GM12864 (cell line): Measurements from ENCODE around the gene LINC01488.

Experiments used
- DNase-seq: peaks from one replicate; pipeline ENCODE4 v3.0.0-alpha.2; 2011; ENCODE audit warnings: low read depth
- H3K4me3 ChIP-seq: 2 replicates; pipeline ENCODE4 v1.5.1; 2011; ENCODE audit warnings: mild to moderate bottlenecking, low read depth, low read length, control low read depth
- CTCF ChIP-seq: IDR thresholded peaks from 2 replicates; pipeline ENCODE4 v1.5.1; 2011; ENCODE audit warnings: low read depth, mild to moderate bottlenecking, moderate library complexity, low read length, control low read depth, inconsistent platforms; ENCODE audit errors: missing control alignments

The LINC01488 gene

DNA sequence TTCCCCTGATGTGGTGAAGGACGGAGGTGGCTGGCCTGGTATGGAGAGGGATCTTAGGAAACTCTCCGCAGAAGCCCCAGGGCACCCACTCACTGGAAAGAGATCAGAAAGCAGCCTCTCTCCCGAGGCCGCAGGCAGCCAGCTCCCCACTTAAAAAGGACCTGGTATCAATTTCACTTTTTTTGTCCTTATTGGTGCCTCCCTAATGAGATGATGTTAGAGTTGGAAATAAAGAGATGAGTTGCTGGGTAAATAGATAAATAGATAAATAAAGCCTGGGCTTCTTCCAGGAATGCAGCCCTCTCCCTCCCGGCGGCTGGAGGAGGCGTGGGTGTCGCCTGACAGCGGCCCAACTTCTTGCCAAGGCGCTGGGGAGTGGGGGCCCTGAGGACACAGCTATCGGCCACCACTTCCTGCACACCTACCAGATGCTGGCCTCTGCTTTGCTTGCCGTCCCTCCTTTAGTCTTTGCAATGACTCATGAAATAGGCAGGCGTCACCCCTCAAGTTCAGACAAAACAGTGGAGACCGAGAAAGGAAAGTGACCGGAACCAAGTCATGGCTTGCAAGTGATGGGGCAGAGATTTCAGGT lies 42.9 kb downstream of the LINC01488 start:
- no peak for TF ChIP-seq CTCF
- no peak for DNase-seq
- no peak overlapping the region for H3K4me3 ChIP-seq

- DNase-seq = no peak
- H3K4me3 ChIP-seq = no peak overlapping the region
- TF ChIP-seq CTCF = no peak
Observed at GRCh38 chr11:69524991-69525411, 43.5 kb downstream of the LINC01488 start.

GRCh38 chr11:69525516-69526452 lies 44.3 kb downstream of the LINC01488 start:
- H3K4me3 ChIP-seq = no peak overlapping the region
- no peak for DNase-seq
- no peak for TF ChIP-seq CTCF

DNA sequence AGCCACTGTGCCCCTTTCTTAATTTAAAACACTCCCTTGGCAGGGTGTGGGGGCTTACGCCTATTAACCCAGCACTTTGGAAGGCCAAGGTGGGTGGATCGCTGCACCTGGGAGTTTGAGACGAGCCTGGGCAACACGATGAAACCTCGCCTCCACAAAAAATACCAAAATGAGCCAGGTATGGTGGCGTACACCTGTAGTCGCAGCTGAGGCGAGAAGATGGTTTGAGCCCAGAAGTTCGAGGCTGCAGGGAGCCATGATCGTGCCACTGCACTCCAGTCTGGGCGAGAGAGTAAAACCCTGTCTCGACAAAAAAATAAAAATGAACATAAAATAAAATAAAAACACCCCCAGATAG lies 45.0 kb downstream of the LINC01488 start:
- DNase-seq = no peak
- no peak overlapping the region for H3K4me3 ChIP-seq
- TF ChIP-seq CTCF = no peak

DNA sequence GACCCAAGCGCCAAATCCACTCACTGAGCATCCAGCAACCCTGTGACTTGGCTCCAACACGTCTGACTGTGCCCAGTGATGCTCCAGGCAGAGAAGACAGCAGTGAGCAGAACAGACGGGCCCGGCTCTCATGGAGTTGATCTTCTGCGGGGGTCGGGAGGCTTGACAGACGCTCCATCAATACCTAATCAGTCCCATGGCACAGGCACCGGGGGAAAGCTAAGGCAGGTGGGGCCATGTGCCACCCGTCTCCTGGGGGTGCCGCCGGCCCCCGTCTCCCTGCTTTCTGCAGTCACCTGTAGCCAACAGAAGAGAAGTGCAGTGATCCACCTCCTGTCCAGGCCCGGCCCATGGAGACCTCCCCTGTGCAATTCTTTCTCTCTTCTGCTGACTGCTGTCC lies 47.5 kb downstream of the LINC01488 start:
- H3K4me3 ChIP-seq = no peak overlapping the region
- no peak for DNase-seq
- no peak for TF ChIP-seq CTCF

- no peak for DNase-seq
- no peak overlapping the region for H3K4me3 ChIP-seq
- TF ChIP-seq CTCF = no peak
Observed at GRCh38 chr11:69530278-69531070, 49.0 kb downstream of the LINC01488 start.
